Endothelial cell (in vitro differentiated cells): ENCODE data around the gene ACKR2. TPM values are rescaled to one million over a fixed set of nuclear protein-coding genes. Genes with fewer than 3 reads are reported as not detected.

Experiments used
- DNase-seq: peaks from one replicate; pipeline ENCODE4 v3.0.0; 2021; ENCODE audit warnings: low spot score
- H3K27ac Mint-ChIP-seq: one replicate; pipeline ENCODE4 v1.8.0; 2021; ENCODE audit warnings: mixed read lengths, inconsistent platforms; ENCODE audit not compliant: unreplicated experiment
- H3K27me3 Mint-ChIP-seq: one replicate; pipeline ENCODE4 v1.8.0; 2021; ENCODE audit warnings: mild to moderate bottlenecking, moderate library complexity, mixed read lengths, inconsistent platforms; ENCODE audit not compliant: unreplicated experiment
- H3K36me3 Mint-ChIP-seq: one replicate; pipeline ENCODE4 v1.8.0; 2021; ENCODE audit warnings: mild to moderate bottlenecking, low read depth, mixed read lengths, inconsistent platforms; ENCODE audit not compliant: unreplicated experiment
- H3K4me1 Mint-ChIP-seq: one replicate; pipeline ENCODE4 v1.8.0; 2021; ENCODE audit warnings: mild to moderate bottlenecking, mixed read lengths, inconsistent platforms; ENCODE audit not compliant: unreplicated experiment
- H3K4me3 Mint-ChIP-seq: one replicate; pipeline ENCODE4 v1.8.0; 2021; ENCODE audit warnings: mild to moderate bottlenecking, mixed read lengths, inconsistent platforms; ENCODE audit not compliant: unreplicated experiment
- H3K9me3 Mint-ChIP-seq: one replicate; pipeline ENCODE4 v1.8.0; 2021; ENCODE audit warnings: mixed read lengths, inconsistent platforms; ENCODE audit not compliant: unreplicated experiment
- total RNA-seq: library from RNA; stranded (reverse); fragmentation: NEBNext Ultra II Directional; extraction: Animal tissue kit (Norgen Biotek cat#: 25700); gene quantifications from one replicate; pipeline ENCODE4 v1.2.1, GENCODE V29; 2021; ENCODE audit not compliant: unreplicated experiment
- TF ChIP-seq, protein P1 (sequence below): fragments of 200-600 bp; sonication (generic); IDR thresholded peaks from one replicate; pipeline ENCODE4 v1.5.0; 2021; ENCODE audit warnings: antibody characterized with exemption; ENCODE audit not compliant: unreplicated experiment

The ACKR2 gene
- total RNA-seq, 1 donor from 2014 or later: 3.8 TPM

DNA sequence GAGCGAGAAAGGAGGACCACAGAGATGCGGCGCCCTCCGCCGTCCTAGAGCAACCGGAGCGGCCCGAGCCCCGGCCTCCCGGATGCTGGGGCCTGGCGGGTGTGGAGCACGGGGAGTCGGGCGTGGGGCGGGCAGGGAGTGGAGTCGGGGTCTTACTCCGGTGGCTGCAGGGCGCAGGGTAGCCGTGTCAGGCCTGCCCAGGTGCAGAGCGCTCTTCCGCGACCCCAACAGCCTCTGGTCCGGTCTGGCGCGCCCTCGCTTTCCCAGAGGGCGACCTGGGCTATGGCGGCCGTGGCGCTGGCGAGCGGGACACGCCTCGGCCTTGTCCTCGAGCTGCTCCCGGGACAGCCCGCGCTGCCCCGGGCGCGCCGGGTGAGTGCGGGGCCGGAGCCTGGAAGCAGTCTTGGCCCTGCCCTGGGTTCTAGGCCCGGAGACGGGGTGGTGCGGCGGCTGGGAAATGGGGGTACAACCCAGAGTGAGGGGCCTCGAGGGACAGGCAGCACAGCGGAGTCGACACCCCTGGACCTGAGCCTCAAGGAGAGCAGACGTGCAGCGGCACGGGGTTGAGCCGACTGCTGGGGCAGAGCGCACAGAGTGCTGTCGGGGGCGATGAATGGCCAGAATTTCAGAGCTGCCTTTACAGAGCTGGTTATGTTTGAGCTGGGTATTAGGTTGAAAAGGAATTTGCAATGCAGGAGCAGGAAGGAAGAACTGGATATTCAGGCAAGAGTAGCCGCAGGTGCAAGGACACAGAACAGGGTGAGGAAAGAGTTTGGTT, 97.0 kb downstream of the ACKR2 start, which contains the start of gene ZNF662:
Gene ZNF662 (plus strand): TSS at position 73 of the 778 bp plus-strand sequence. CDS start 1,973 bp downstream, outside the sequence.
- H3K4me1 Mint-ChIP-seq: no peaks in the 10 kb centered on the region
- H3K36me3 Mint-ChIP-seq: peaks cover 13% of the 10 kb centered on the region
- TF ChIP-seq, protein P1, sequence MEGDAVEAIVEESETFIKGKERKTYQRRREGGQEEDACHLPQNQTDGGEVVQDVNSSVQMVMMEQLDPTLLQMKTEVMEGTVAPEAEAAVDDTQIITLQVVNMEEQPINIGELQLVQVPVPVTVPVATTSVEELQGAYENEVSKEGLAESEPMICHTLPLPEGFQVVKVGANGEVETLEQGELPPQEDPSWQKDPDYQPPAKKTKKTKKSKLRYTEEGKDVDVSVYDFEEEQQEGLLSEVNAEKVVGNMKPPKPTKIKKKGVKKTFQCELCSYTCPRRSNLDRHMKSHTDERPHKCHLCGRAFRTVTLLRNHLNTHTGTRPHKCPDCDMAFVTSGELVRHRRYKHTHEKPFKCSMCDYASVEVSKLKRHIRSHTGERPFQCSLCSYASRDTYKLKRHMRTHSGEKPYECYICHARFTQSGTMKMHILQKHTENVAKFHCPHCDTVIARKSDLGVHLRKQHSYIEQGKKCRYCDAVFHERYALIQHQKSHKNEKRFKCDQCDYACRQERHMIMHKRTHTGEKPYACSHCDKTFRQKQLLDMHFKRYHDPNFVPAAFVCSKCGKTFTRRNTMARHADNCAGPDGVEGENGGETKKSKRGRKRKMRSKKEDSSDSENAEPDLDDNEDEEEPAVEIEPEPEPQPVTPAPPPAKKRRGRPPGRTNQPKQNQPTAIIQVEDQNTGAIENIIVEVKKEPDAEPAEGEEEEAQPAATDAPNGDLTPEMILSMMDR: no peak
- H3K4me3 Mint-ChIP-seq: no peak within 1 kb of the TSS
- DNase-seq: no peak
- H3K9me3 Mint-ChIP-seq: no peaks in the 10 kb centered on the region
- no peak within 1 kb of the TSS for H3K27ac Mint-ChIP-seq
- peaks cover 15% of the 10 kb centered on the region for H3K27me3 Mint-ChIP-seq

DNA sequence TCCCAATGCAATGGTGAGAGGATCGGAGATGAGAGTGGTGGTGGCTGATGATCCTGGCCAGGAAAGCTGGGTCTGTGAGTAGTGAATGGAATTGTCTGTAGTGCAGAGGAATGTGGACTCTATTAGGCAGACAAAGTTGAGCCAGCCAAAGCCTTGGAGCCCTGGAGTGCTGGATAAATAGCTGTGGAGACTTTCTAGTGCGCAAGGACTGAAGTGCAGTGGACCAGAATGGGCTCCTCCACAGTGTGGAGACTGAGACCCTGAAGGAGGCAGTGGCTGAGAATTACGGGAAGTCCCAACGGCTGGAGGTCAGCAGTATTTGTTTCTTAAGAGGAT, 97.6 kb downstream of the ACKR2 start:
- H3K4me1 Mint-ChIP-seq: no peaks in the 10 kb centered on the region
- H3K27ac Mint-ChIP-seq: no peak overlapping the region
- H3K9me3 Mint-ChIP-seq: no peaks in the 10 kb centered on the region
- TF ChIP-seq, protein P1: no peak
- H3K36me3 Mint-ChIP-seq: peaks cover 13% of the 10 kb centered on the region
- H3K27me3 Mint-ChIP-seq: peaks cover 15% of the 10 kb centered on the region
- DNase-seq: no peak
- H3K4me3 Mint-ChIP-seq: no peak overlapping the region

DNA sequence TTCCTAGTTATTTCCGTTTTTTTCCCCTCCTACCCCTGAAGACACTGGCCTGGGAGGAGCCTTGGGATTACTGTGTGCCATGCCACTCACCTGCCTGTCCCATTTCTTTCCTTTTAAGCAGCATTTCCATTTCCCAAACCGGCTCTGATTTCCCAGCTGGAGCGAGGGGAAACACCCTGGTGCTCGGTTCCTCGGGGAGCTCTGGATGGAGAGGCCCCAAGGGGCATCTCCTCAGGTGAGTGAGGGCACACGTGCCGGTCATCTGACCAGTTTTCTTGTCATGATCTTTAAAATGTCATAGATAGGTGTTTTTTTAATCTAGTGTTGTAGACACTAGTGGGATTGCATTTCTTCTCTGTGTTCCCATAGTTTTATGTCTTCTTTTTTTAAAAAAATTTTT, 99.4 kb downstream of the ACKR2 start:
- TF ChIP-seq, protein P1: no peak
- Mint-ChIP-seq H3K9me3 (peaks cover 3% of the 10 kb centered on the region), H3K27me3 (peaks cover 12% of the 10 kb centered on the region), H3K27ac (no peak overlapping the region), H3K4me3 (no peak overlapping the region), H3K36me3 (peaks cover 20% of the 10 kb centered on the region), H3K4me1 (no peaks in the 10 kb centered on the region)
- no peak for DNase-seq

DNA sequence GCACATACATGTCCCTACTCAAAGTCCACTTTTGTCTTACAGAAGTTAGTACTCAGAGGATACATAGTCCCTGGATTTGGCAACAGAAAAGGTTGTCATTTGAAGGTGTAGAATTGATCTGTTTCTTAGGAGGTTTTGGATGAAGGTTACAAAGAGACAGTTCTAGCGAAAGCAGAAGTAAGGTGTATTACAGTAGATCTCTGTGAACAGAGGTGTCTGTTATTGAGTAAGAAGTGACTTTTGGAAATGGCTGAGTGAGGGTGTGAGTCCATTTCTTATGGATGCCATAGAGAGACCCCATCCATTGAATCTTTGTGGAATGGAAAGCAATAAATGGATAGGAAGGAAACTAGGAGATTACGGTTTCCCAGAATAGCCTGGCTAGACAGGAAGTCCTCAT, 102.3 kb downstream of the ACKR2 start:
- Mint-ChIP-seq H3K36me3 (peaks cover 29% of the 10 kb centered on the region), H3K4me1 (no peaks in the 10 kb centered on the region), H3K27me3 (peaks cover 7% of the 10 kb centered on the region), H3K4me3 (no peak overlapping the region), H3K9me3 (peaks cover 21% of the 10 kb centered on the region), H3K27ac (no peak overlapping the region)
- TF ChIP-seq, protein P1: no peak
- no peak for DNase-seq

DNA sequence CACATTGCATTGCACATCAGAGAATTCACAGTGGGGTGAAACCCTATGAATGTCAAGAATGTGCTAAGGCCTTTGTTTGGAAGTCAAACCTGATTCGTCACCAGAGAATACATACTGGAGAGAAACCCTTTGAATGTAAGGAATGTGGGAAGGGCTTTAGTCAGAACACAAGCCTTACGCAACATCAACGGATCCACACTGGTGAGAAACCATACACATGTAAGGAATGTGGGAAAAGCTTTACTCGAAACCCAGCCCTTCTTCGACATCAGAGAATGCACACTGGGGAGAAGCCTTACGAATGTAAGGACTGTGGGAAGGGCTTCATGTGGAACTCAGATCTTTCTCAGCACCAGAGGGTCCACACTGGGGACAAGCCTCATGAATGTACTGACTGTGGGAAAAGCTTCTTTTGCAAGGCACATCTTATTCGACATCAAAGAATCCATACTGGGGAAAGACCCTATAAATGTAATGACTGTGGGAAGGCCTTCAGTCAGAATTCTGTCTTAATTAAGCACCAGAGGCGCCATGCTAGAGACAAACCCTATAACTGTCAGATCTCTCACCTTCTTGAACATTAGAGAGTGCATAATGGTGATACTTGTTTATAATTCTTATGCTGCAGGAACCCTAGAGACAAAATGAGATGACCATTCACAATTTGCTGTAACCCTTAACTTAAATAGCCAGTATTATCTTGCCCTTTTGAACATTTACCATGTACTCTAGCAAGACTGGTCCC, 105.7 kb downstream of the ACKR2 start:
- H3K9me3 Mint-ChIP-seq: peaks cover 21% of the 10 kb centered on the region
- H3K27me3 Mint-ChIP-seq: no peaks in the 10 kb centered on the region
- no peak for DNase-seq
- TF ChIP-seq, protein P1: no peak
- no peak overlapping the region for H3K4me3 Mint-ChIP-seq
- peaks cover 28% of the 10 kb centered on the region for H3K36me3 Mint-ChIP-seq
- H3K27ac Mint-ChIP-seq: no peak overlapping the region
- H3K4me1 Mint-ChIP-seq: no peaks in the 10 kb centered on the region
